ENCODE data around the gene NDUFAF8.

- no peak for TF ChIP-seq TCF7L2 (IDR thresholded peaks at IDR 0.05; ENCODE audit: borderline replicate concordance, low read depth, low read length)
- TF ChIP-seq CTCF (tag by site-specific recombination; IDR thresholded peaks at IDR 0.05): no peak
- no peak for TF ChIP-seq ZFP3 (tag by site-specific recombination; IDR thresholded peaks at IDR 0.05; ENCODE audit: low read depth)
- TF ChIP-seq YY1 (tag by site-specific recombination; IDR thresholded peaks at IDR 0.05): no peak
- TF ChIP-seq ZNF423 (tag by site-specific recombination; IDR thresholded peaks at IDR 0.05): no peak
- no peak for TF ChIP-seq ZNF175 (tag by site-specific recombination; IDR thresholded peaks at IDR 0.05)
Observed at GRCh38 chr17:81234940-81235821, 3.9 kb upstream of the NDUFAF8 start.

Data from HEK293 (cell line).